GM20431 (cell line): Measurements from ENCODE around the gene SLC9A1.

ENCODE experiments used
- in situ Hi-C: fragments of 300-500 bp; cut with MseI, MboI; formaldehyde crosslinking; loops from one replicate; pipeline ENCODE4 v1.15.0; 2020; ENCODE audit warnings: low sequenced_read_pairs; ENCODE audit not compliant: unreplicated experiment

Gene SLC9A1

DNA sequence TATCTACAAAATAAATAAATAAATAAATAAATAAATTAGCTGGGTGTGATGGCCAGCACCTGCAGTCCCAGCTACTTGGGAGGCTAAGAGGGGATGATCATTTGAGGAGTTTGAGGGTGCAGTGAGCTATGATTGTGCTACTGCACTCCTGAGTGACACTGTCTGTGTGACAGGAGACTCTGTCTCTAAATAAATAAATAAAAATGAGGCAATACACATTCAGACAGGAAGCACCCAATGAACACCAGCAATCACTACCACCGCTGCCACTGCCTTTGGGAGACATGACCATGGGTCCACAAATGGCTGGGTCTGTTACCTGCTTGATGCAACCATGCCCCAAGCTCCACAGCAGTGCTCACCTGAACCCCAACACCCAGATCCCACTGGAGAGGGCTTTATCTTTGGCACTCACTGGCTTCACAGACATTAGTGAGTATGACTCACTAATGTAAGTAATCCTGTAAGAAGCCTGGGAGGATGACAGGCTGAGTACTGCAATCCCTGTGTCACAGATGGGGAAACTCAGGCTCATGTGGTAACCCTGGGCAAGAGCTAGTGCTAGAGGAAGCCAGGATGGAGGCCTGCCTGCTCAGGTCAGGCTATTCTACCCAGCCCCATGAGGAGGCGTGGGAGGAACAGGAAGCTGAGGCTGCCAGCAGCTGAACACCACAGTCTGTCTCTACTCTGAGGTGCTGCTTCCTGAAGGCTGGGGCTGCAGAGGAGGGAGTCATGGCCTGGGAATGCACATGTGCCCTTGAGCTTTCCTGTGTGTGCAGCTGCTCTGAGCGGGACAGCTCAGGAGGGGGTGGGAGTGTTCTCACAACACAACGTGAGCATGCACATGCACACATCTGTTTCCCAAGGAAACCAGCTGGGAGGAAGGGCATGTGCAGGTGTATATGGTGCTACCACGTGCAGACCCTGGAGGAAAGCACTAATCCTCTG lies 43.0 kb downstream of the SLC9A1 start:
- in situ Hi-C loops: no loop called here

DNA sequence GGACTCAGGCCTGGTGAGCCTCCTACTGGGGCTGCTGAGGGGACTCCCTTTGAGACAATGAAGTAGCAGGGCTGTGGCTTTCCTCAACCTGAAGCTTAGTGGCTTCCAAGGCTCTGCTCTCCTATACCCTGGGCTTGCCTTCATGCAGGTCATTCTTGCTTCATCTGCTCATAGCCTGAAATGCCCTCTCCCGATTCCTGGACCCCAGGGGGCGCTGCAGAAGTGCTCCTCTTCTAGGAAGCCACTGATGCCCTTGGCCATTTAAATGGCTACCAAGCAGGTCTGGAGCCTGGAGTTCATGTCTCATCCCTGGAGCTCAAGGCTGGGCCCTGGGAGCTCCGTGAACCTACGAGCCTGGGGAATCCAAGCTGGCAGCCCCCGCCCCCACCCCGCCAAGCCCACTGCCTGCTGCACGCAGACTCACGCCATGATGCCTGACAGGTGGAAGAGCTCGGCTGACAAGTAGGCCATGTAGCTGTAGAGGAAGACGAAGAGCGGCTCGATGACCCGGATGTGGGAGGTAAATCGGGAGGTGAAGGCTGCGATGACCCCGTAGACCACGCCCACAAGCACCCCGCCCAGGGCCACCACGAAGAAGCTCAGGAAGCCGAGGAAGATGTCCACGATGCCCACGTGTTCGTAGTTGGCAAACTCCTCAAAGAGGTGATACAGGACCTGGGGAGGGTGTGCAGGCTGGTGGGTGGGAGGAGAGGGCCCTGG lies 45.7 kb downstream of the SLC9A1 start:
- in situ Hi-C loops: loop anchor here (10.0 kb wide), 1 partner anchor 186 kb away; no protein-coding TSS in a partner anchor

GRCh38 chr1:27108588-27108987 lies 46.3 kb downstream of the SLC9A1 start:
- in situ Hi-C loops: loop anchor here (10.0 kb wide), 1 partner anchor 186 kb away; no protein-coding TSS in a partner anchor

- in situ Hi-C loops: loop anchor here (10.0 kb wide), 1 partner anchor 188 kb away; no protein-coding TSS in a partner anchor
Observed at GRCh38 chr1:27106561-27107323, 48.2 kb downstream of the SLC9A1 start.

DNA sequence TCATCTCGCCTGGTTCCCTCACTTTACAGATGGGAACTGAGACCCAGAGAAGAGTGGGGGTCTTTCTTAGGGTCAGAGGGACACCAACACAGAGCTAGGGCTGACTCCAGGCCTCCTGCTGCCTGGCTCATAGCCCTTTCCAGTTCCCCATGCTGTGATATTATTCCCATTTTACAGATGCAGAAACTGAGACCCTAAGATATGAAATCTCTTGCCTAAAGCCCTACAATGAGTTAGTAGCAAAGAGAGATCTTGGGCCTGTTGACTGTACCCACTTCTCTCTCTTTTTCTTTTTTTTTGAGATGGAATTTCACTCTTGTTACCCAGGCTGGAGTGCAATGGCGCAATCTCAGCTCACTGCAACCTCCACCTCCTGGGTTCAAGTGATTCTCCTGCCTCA lies 49.9 kb downstream of the SLC9A1 start:
- in situ Hi-C loops: loop anchor here (10.0 kb wide), 1 partner anchor 190 kb away; no protein-coding TSS in a partner anchor

DNA sequence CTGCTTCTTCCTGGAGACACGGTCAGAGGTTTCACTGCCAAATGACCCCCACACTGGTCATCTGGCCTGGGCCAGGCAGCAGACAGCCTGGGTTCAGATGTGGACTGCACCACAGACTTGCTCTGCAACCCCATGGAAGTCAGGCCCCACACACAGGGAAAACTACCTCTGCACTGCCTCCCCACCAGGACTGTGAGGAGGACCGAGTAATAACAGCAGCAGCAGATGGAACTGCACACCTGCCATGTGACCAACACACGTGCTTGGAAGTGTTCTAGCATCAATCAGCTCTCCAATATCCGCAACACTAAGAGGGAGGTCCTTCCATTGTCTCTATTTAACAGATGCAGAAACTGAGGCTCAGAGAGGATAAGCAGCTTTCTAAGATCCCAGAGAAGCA lies 51.4 kb downstream of the SLC9A1 start:
- in situ Hi-C loops: loop anchor here (10.0 kb wide), 1 partner anchor 191 kb away; no protein-coding TSS in a partner anchor

- in situ Hi-C loops: loop anchor here (10.0 kb wide), 1 partner anchor 192 kb away; no protein-coding TSS in a partner anchor
Observed at GRCh38 chr1:27102707-27103468, 52.0 kb downstream of the SLC9A1 start.

- in situ Hi-C loops: loop anchor here (10.0 kb wide), 1 partner anchor 193 kb away; no protein-coding TSS in a partner anchor
Observed at GRCh38 chr1:27102134-27102706, 52.7 kb downstream of the SLC9A1 start.

DNA sequence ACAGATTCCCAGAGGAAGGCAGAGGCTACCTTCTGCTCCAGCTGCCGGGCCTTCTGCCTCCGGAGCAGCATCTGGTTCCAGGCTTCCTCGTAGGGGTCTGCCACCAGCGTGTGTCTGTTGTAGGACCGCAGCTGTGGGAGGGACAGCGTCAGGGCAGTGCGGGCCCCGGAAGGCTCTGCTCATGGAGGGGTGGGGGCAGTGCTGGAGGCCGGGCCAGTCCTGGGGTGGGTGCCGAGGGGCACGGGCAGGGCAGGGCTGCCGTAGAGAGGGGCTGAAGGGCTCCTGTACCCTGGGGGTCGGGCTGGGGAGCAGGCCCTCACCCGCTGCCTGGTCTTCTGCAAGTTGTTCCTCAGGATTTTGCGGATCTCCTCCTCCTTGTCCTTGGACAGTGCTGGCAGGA lies 53.2 kb downstream of the SLC9A1 start:
- in situ Hi-C loops: loop anchor here (10.0 kb wide), 1 partner anchor 193 kb away; no protein-coding TSS in a partner anchor

- in situ Hi-C loops: loop anchor here (10.0 kb wide), 1 partner anchor 194 kb away; no protein-coding TSS in a partner anchor
Observed at GRCh38 chr1:27101054-27101491, 53.9 kb downstream of the SLC9A1 start.

DNA sequence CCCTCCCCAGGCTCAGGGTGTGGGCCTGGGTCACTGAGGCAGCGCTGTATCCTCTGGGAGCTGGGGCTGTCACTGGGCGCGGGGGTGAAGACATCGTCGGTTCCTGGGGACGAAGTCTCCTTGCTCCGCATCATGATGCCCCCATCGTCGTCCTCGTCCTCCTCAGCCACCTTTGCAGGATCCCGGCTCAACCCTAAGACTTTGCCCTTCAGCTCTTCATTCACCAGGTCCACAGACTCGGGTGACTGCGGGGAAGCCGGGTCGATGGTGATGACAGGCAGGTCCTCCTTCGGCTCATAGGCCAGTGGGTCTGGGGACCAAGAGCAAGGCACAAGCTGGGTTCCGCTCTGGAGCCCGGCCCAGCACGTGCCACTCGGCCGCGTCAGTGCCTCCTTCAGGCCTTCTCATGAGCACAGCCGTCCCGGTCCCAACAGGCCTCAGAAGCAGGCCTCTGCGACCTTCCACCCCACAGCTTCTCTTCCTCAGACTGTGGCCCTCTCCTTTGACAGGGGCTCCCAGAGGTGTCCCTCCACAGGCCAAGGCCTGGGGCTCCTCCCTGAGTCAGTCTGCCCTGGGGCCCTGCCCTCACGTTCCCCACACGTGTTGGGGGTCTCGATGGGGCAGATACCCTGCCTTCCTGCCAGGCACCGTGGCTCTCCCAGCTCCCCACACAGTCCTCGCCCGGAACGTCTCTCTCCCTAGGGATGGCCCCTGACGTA lies 54.4 kb downstream of the SLC9A1 start:
- in situ Hi-C loops: loop anchor here (10.0 kb wide), 1 partner anchor 194 kb away; no protein-coding TSS in a partner anchor

GRCh38 chr1:27099587-27100334 lies 55.2 kb downstream of the SLC9A1 start:
- in situ Hi-C loops: loop anchor here (10.0 kb wide), 2 partner anchors 55 to 195 kb away; no protein-coding TSS in a partner anchor

DNA sequence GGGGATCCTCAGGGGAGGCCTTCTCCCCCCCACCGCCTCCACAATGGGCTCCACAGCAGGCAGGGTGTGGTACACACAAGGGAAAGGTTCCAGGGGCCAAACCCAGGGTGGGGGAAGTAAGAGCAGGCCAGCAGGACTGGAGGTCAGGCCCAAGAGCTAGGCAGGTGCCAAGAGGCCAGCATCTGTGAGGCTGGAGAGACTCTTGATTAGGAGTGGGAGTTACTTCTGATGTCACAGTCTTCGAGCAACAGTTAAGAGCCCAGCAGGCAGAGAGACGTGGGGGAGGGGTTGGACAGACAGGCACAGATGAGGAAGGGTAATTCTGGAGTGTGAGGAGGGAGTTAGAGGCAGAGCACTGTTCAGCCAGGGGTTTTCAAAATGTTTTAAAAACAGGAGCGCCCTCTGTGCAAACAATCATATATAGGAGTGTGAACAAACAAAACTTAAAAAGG lies 55.8 kb downstream of the SLC9A1 start:
- in situ Hi-C loops: loop anchor here (10.0 kb wide), 1 partner anchor 54 kb away; no protein-coding TSS in a partner anchor

GRCh38 chr1:27098431-27099134 lies 56.3 kb downstream of the SLC9A1 start:
- in situ Hi-C loops: loop anchor here (10.0 kb wide), 1 partner anchor 54 kb away; no protein-coding TSS in a partner anchor

GRCh38 chr1:27097484-27097917 lies 57.4 kb downstream of the SLC9A1 start:
- in situ Hi-C loops: loop anchor here (10.0 kb wide), 1 partner anchor 53 kb away; no protein-coding TSS in a partner anchor

DNA sequence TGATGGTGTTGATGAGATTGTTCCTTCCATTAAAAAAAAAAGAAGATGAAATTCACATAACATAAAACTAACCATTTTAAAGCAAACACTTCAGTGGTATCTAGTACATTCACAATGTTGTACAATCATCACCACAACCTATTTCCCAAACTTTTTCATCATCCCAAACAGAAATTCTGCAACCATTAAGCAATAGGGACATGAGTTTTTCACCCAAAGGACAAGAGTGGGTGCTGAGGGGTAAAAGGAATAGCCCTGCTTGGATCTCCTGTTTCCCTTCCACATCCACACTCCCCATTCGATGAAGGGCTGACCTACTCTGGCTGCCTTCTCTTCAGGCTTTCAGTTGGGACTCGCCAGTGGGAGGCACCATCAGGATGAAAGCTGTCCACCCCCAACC lies 59.3 kb downstream of the SLC9A1 start:
- in situ Hi-C loops: loop anchor here (10.0 kb wide), 1 partner anchor 51 kb away; no protein-coding TSS in a partner anchor
